Osteoblast (primary cell): ENCODE data around the gene PCDH15. TPM values are rescaled to one million over a fixed set of nuclear protein-coding genes. Genes with fewer than 3 reads are reported as not detected.

Source experiments
- DNase-seq: peaks from one replicate; pipeline ENCODE4 v3.0.0; 2011; ENCODE audit warnings: low spot score, mixed read lengths; ENCODE audit not compliant: insufficient read length; ENCODE audit errors: missing footprints
- H2AFZ ChIP-seq: 2 replicates; pipeline ENCODE4 v1.6.0; 2011; ENCODE audit warnings: mild to moderate bottlenecking, low read length
- H3K27ac ChIP-seq: 2 replicates; pipeline ENCODE4 v1.5.1; 2011; ENCODE audit warnings: mild to moderate bottlenecking, low read depth, low read length, moderate library complexity
- H3K27me3 ChIP-seq: 2 replicates; pipeline ENCODE4 v1.6.0; 2012; ENCODE audit warnings: mild to moderate bottlenecking, control low read depth, inconsistent platforms, low read length, moderate library complexity; ENCODE audit not compliant: insufficient read depth
- H3K36me3 ChIP-seq: 2 replicates; pipeline ENCODE4 v1.5.1; 2011; ENCODE audit warnings: mild to moderate bottlenecking, low read length, control low read depth, moderate library complexity; ENCODE audit not compliant: insufficient read depth
- H3K4me1 ChIP-seq: 2 replicates; pipeline ENCODE4 v1.5.1; 2011; ENCODE audit warnings: mild to moderate bottlenecking, low read length, control low read depth, moderate library complexity; ENCODE audit not compliant: insufficient read depth
- H3K4me2 ChIP-seq: 2 replicates; pipeline ENCODE4 v1.6.0; 2011; ENCODE audit warnings: mild to moderate bottlenecking, low read length; ENCODE audit not compliant: insufficient read depth
- H3K4me3 ChIP-seq: fragments of 200-600 bp; sonication (generic); 3 replicates; pipeline ENCODE4 v1.5.1; 2012; ENCODE audit warnings: mild to moderate bottlenecking, low read length, inconsistent platforms; ENCODE audit not compliant: insufficient read depth
- H3K79me2 ChIP-seq: 2 replicates; pipeline ENCODE4 v1.6.0; 2012; ENCODE audit warnings: mild to moderate bottlenecking, low read length, control low read depth, inconsistent platforms; ENCODE audit not compliant: insufficient read depth
- H3K9me3 ChIP-seq: 2 replicates; pipeline ENCODE4 v1.5.1; 2011; ENCODE audit warnings: low read depth, low read length, control low read depth
- H4K20me1 ChIP-seq: 2 replicates; pipeline ENCODE4 v1.6.0; 2012; ENCODE audit warnings: mild to moderate bottlenecking, low read length, control low read depth; ENCODE audit not compliant: insufficient read depth
- CTCF ChIP-seq: IDR thresholded peaks from 2 replicates; pipeline ENCODE4 v1.5.1; 2011; ENCODE audit warnings: mild to moderate bottlenecking, low read depth, low read length, moderate library complexity; ENCODE audit errors: extremely low read depth
- total RNA-seq: library from RNA; depleted of rRNA; stranded (reverse); fragments of >200 nt; gene quantifications from 2 replicates; pipeline ENCODE4 v1.2.3, GENCODE V29; 2012

PCDH15 gene
- total RNA-seq, 1 donor: not detected

GRCh38 chr10:54319341-54319740, 481.7 kb downstream of the PCDH15 start:
- Histone ChIP-seq H3K79me2 (no peaks in the 10 kb centered on the region), H2AFZ (no peak overlapping the region), H3K36me3 (no peaks in the 10 kb centered on the region), H3K4me2 (no peak overlapping the region), H3K27ac (no peak overlapping the region), H3K4me3 (no peak overlapping the region), H3K9me3 (no peaks in the 10 kb centered on the region), H4K20me1 (no peaks in the 10 kb centered on the region), H3K27me3 (no peaks in the 10 kb centered on the region), H3K4me1 (no peaks in the 10 kb centered on the region)
- DNase-seq: no peak
- no peak for TF ChIP-seq CTCF

DNA sequence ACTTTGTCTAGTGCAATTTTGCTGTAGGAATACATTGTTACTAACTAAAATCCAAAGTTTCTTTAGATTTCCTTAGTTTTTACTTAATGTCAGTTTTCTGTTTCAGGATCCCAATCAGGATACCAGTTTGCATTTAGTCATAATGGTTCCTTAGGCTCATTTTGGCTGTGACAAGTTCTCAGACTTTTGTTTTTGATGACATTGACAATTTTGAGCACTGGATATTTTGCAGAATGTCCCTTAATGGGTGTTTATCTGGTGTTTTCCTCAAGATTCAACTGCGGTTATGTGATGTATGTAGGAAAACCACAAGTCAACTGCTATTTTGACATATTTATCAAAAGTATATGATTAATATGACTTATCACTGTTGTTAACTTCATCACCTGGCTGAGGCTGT, 482.6 kb downstream of the PCDH15 start:
- TF ChIP-seq CTCF: no peak
- Histone ChIP-seq H3K36me3 (no peaks in the 10 kb centered on the region), H3K9me3 (no peaks in the 10 kb centered on the region), H3K4me1 (no peaks in the 10 kb centered on the region), H3K27ac (no peak overlapping the region), H2AFZ (no peak overlapping the region), H3K27me3 (no peaks in the 10 kb centered on the region), H3K79me2 (no peaks in the 10 kb centered on the region), H3K4me2 (no peak overlapping the region), H3K4me3 (no peak overlapping the region), H4K20me1 (no peaks in the 10 kb centered on the region)
- DNase-seq: no peak

DNA sequence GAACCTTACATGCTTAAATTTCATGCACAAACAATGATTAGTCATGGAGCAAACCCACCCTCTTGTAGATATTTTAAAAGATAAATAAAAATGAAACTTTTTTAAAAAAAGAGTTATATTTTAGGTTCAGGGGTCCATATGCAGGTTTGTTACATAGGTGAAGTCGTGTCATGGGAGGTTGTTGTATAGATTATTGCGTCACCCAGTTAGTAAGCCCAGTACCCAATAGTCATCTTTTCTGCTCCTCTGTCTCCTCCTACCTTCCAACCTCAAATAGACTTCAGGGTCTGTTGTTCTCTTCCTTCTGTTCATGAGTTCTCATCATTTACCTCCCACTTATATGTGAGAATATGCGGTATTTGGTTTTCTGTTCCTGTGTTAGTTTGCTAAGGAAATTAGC, 486.6 kb downstream of the PCDH15 start:
- Histone ChIP-seq H4K20me1 (no peaks in the 10 kb centered on the region), H3K27me3 (no peaks in the 10 kb centered on the region), H3K4me3 (no peak overlapping the region), H3K4me2 (no peak overlapping the region), H2AFZ (no peak overlapping the region), H3K4me1 (no peaks in the 10 kb centered on the region), H3K27ac (no peak overlapping the region), H3K36me3 (no peaks in the 10 kb centered on the region), H3K9me3 (no peaks in the 10 kb centered on the region), H3K79me2 (no peaks in the 10 kb centered on the region)
- no peak for TF ChIP-seq CTCF
- no peak for DNase-seq

- Histone ChIP-seq H4K20me1 (no peaks in the 10 kb centered on the region), H3K4me2 (no peak overlapping the region), H3K4me3 (no peak overlapping the region), H3K27ac (no peak overlapping the region), H2AFZ (no peak overlapping the region), H3K36me3 (no peaks in the 10 kb centered on the region), H3K27me3 (no peaks in the 10 kb centered on the region), H3K9me3 (no peaks in the 10 kb centered on the region), H3K4me1 (no peaks in the 10 kb centered on the region), H3K79me2 (no peaks in the 10 kb centered on the region)
- DNase-seq: peak; percentile 26
- TF ChIP-seq CTCF: no peak
Measured at GRCh38 chr10:54284526-54285193, 516.4 kb downstream of the PCDH15 start.
